ENCODE data around the gene SMIM12. TPM values are rescaled to one million over a fixed set of nuclear protein-coding genes. Genes with fewer than 3 reads are reported as not detected.

SMIM12 gene
- total and polyA plus RNA-seq, 7 donors: 18.0 to 63.1 (median 25.3) TPM

DNA sequence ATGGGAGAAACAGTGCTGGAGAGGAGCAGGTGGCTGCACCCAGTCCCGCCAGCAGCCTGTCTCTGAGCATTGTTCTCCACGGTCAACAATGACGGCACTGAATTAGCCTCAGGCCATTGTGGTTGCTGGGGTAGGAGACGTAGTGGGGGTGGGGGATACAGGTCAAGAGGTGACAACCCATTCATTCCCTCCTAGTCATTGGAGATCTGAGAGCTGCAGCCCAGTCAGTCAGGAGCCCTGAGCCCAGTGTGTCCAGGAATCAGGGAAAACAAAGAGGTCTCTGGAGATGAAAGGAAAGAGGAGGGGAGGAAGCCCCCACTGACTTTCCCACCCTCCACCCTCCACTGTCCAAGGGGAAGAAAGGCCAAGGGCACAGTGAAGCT, 15.3 kb downstream of the SMIM12 start:
- intact Hi-C loops (cut with DNase I): no loop called here
- Histone ChIP-seq H3K4me3 (no peak overlapping the region), H3K27ac (peak overlapping the region in 1 of 4 donors; percentile 9), H3K9me3 (no peaks in the 10 kb centered on the region), H3K27me3 (no peaks in the 10 kb centered on the region), H3K4me1 (peaks cover 0 to 6% (median 0%) of the 10 kb centered on the region in 4 donors), H3K36me3 (no peaks in the 10 kb centered on the region)
- WGBS, 2 donors: 79 to 93% methylated on average over 4 of the region's 4 CpGs
- TF ChIP-seq POLR2A (IDR thresholded peaks at IDR 0.05): no peak
- TF ChIP-seq EP300 (IDR thresholded peaks at IDR 0.05): no peak
- no peak for TF ChIP-seq POLR2AphosphoS5 (IDR thresholded peaks at IDR 0.05)
- TF ChIP-seq, protein P1, sequence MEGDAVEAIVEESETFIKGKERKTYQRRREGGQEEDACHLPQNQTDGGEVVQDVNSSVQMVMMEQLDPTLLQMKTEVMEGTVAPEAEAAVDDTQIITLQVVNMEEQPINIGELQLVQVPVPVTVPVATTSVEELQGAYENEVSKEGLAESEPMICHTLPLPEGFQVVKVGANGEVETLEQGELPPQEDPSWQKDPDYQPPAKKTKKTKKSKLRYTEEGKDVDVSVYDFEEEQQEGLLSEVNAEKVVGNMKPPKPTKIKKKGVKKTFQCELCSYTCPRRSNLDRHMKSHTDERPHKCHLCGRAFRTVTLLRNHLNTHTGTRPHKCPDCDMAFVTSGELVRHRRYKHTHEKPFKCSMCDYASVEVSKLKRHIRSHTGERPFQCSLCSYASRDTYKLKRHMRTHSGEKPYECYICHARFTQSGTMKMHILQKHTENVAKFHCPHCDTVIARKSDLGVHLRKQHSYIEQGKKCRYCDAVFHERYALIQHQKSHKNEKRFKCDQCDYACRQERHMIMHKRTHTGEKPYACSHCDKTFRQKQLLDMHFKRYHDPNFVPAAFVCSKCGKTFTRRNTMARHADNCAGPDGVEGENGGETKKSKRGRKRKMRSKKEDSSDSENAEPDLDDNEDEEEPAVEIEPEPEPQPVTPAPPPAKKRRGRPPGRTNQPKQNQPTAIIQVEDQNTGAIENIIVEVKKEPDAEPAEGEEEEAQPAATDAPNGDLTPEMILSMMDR (IDR thresholded peaks at IDR 0.05): no peak
- no peak for DNase-seq

DNA sequence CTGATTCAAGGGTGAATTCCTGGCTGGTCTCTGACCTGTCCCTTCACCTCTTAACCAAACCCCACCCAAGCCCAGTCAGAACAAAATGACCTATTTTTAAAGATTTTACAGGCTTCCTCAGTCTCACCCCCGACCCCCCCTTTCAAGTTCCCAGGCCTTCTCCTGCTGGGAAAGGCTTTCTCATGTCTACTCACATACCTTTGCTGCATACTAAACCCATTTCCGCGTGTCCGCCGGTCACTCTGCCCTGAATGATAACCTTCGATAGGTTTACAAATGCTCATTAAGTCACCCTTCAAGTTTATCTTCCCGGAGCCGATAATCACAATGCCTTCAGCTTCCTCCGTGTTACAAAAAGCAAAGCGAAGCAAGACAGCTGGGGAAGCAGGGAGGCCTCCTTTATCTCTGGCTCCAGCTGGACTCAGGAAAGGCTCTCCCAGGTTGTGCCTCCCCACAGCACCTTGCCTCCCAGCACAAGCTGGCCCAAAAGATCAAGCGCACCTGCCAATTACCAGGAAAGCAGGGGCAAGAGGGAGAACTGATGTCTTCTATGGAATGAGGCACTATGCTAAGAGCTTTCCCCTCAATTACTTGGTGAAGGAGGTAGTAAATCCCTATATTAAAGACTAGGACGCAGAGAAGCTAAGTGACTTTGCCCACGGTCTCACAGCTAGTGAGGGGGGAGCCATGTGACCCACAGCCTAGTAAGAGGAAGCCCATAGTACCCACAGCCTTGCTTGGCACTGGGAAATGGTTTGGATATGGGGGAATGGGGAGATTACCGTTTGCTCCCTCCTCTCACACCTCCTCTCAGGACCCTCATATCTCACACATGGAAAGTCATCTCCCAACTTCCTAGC, 15.9 kb downstream of the SMIM12 start:
- Histone ChIP-seq H3K36me3 (no peaks in the 10 kb centered on the region), H3K4me3 (no peak overlapping the region), H3K4me1 (peaks cover 0 to 6% (median 0%) of the 10 kb centered on the region in 4 donors), H3K27me3 (no peaks in the 10 kb centered on the region), H3K27ac (peak overlapping the region in 1 of 4 donors; percentile 9), H3K9me3 (no peaks in the 10 kb centered on the region)
- intact Hi-C loops (cut with DNase I): no loop called here
- 74 to 78% methylated on average over 14 of the region's 14 CpGs for WGBS, 2 donors
- DNase-seq: no peak
- no peak for TF ChIP-seq POLR2A (IDR thresholded peaks at IDR 0.05)
- TF ChIP-seq, protein P1 (IDR thresholded peaks at IDR 0.05): no peak
- no peak for TF ChIP-seq EP300 (IDR thresholded peaks at IDR 0.05)
- TF ChIP-seq POLR2AphosphoS5 (IDR thresholded peaks at IDR 0.05): no peak

DNA sequence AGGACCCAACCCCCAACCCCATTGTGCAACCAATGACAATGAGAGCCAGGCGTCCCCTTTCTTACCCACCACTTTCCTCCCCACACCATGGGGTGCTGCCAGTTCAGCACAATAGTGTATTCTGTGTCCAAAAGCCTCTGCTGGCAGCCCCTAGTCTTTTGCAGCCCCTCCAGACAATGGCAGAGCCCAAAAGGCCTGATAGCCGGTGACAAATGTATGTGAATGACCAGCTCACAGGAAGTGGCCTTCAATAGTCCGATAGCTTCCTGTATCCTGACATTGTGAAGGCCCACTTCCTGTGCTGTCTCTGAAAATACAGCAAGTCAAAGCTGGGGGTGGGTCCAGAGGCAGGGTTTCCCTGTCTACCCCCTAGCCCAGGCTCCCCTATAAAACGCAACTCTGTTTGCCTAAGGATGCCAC, 16.6 kb downstream of the SMIM12 start:
- Histone ChIP-seq H3K27me3 (no peaks in the 10 kb centered on the region), H3K27ac (no peak overlapping the region), H3K9me3 (no peaks in the 10 kb centered on the region), H3K36me3 (no peaks in the 10 kb centered on the region), H3K4me3 (no peak overlapping the region), H3K4me1 (peaks cover 0 to 6% (median 0%) of the 10 kb centered on the region in 4 donors)
- DNase-seq: no peak
- WGBS, 2 donors: 85 to 91% methylated on average over 4 of the region's 4 CpGs
- TF ChIP-seq EP300 (IDR thresholded peaks at IDR 0.05) (no peak), POLR2AphosphoS5 (IDR thresholded peaks at IDR 0.05) (no peak), POLR2A (IDR thresholded peaks at IDR 0.05) (no peak)
- TF ChIP-seq, protein P1 (IDR thresholded peaks at IDR 0.05): no peak
- intact Hi-C loops (cut with DNase I): no loop called here

DNA sequence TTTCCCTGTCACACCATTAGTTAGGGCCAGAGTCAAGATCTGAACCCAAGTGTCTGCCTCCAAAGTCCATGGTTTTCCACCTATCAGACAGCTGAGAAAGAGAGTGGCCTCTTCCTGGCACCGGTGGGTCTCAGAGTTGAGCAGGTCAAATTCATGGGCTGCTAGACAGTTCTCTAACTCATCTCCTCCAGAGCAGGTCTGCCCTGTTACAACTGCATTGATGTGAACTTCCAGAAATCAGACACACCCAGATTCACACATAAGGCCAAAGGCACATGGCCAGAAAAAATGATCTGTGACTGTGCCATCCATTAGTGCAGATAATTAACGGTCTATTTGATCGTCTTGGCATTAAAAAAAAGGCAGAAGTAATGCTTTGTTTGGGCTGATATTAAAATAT, 17.5 kb downstream of the SMIM12 start:
- Histone ChIP-seq H3K9me3 (no peaks in the 10 kb centered on the region), H3K27me3 (no peaks in the 10 kb centered on the region), H3K4me1 (peaks cover 0 to 3% (median 0%) of the 10 kb centered on the region in 4 donors), H3K36me3 (no peaks in the 10 kb centered on the region), H3K4me3 (no peak overlapping the region), H3K27ac (no peak overlapping the region)
- no peak for DNase-seq
- 57 to 60% methylated on average over 3 of the region's 3 CpGs for WGBS, 2 donors
- TF ChIP-seq POLR2AphosphoS5 (IDR thresholded peaks at IDR 0.05): no peak
- TF ChIP-seq EP300 (IDR thresholded peaks at IDR 0.05): no peak
- TF ChIP-seq, protein P1 (IDR thresholded peaks at IDR 0.05): no peak
- TF ChIP-seq POLR2A (IDR thresholded peaks at IDR 0.05): no peak
- intact Hi-C loops (cut with DNase I): no loop called here
